Epithelial cell of esophagus (primary cell): ENCODE data around the gene MARCHF4.
A peak's percentile ranks its signal among the peaks of the same experiment; 100 is the strongest.

ENCODE experiments used
- DNase-seq: peaks from one replicate; pipeline ENCODE4 v3.0.0; 2010; ENCODE audit warnings: low read depth
- H3K4me3 ChIP-seq: 2 replicates; pipeline ENCODE4 v1.5.1; 2011; ENCODE audit warnings: mild to moderate bottlenecking, low read length, control low read depth
- TF ChIP-seq, protein P1 (sequence below): IDR thresholded peaks from 2 replicates; pipeline ENCODE4 v1.5.1; 2011; ENCODE audit warnings: low read depth, mild to moderate bottlenecking, low read length, control low read depth, inconsistent platforms; ENCODE audit not compliant: insufficient read depth; ENCODE audit errors: missing control alignments

MARCHF4 gene, protein sequence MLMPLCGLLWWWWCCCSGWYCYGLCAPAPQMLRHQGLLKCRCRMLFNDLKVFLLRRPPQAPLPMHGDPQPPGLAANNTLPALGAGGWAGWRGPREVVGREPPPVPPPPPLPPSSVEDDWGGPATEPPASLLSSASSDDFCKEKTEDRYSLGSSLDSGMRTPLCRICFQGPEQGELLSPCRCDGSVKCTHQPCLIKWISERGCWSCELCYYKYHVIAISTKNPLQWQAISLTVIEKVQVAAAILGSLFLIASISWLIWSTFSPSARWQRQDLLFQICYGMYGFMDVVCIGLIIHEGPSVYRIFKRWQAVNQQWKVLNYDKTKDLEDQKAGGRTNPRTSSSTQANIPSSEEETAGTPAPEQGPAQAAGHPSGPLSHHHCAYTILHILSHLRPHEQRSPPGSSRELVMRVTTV

DNA sequence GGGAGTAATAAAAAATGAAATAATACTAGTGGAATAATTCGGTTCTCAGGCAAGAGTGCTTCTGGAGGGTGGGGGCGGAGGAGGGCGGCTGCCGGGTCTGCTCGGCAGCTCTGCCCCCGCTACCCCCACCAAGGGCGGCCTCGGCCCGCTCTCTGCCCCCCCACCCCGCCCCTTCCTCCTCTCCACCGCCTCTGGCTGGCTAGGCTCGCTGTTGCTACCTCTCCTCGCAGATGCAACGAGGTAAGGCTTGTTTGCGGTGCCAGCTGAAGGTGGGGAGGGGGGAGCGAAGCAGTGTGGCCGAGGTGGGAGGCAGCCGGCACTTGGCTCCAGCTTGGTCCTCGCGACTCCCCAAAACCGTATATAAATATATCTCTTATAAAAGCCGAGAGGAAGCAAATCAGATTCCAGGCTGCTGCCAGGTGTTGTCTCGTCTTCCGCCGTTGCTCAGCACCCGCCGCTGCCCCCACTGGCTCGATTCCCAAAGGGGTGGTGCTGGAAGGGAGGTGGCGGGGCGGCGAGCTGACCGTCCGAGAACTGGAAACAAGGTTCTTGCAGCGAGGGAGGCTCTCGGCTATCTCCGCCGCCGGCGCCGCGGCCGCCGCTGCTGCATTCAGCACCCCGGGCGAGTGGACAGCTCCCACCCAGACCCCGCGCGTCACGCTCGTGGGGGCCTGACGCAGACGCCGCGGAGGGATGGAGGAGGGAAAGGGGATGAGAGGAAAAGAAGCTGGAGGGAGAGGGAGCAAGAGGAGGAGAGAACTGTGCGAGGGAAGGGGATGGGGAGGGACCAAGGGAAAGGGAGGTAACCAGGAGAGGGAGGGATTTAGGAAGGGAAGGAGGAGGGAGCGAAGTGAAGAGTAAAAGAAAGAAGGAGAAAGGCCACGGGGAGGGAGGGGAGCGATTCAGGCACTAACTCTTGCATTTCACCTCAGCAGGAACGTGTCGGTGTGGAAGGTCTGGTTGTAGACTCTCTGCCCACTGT, at the start of gene MARCHF4:
Gene MARCHF4, minus strand, starts transcription at position 763 of the 982 bp plus-strand sequence. CDS start 2,223 bp downstream, outside the sequence.
- peak within 1 kb of the TSS; percentile 26 for H3K4me3 ChIP-seq
- TF ChIP-seq, protein P1, sequence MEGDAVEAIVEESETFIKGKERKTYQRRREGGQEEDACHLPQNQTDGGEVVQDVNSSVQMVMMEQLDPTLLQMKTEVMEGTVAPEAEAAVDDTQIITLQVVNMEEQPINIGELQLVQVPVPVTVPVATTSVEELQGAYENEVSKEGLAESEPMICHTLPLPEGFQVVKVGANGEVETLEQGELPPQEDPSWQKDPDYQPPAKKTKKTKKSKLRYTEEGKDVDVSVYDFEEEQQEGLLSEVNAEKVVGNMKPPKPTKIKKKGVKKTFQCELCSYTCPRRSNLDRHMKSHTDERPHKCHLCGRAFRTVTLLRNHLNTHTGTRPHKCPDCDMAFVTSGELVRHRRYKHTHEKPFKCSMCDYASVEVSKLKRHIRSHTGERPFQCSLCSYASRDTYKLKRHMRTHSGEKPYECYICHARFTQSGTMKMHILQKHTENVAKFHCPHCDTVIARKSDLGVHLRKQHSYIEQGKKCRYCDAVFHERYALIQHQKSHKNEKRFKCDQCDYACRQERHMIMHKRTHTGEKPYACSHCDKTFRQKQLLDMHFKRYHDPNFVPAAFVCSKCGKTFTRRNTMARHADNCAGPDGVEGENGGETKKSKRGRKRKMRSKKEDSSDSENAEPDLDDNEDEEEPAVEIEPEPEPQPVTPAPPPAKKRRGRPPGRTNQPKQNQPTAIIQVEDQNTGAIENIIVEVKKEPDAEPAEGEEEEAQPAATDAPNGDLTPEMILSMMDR = no peak

DNA sequence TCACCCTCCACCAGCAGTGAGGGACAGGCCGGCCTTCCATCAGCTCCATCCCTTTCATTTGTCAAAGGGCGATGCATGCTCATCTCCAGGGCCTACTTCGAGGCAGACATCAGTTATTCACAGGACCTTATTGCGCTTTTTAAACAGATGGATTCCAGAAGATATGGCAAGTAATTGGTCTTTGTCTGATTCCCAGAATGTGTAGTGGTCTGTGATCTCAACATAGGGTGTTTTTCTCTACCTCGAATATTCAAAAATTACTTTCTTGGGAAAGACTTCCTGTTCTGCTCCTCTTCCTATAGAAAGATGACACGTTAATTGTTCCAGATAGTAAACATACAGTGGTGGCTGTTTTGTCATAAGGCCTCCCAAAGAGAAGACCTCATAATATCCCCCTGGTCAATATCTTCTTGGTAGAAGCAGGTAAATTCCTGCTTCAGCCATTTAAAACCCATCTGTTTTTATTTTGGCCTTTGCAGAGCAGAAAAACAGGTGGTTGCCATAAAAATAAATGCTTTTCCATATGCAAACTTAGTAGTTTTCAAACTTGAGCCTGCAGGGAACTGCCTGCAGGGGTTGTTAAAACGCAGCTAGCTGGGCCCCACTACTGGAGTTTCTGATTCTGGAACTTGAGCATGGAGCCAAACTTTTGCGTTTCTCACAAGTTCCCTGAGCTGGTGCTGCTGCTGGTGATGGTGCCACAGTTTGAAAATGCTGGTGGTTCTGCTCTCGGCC, 48.3 kb upstream of the MARCHF4 start:
- DNase-seq = no peak
- TF ChIP-seq, protein P1 = no peak
- no peak overlapping the region for H3K4me3 ChIP-seq

More for the DNA sequence above, at the start of gene MARCHF4:
- DNase-seq = peak; percentile 82

DNA sequence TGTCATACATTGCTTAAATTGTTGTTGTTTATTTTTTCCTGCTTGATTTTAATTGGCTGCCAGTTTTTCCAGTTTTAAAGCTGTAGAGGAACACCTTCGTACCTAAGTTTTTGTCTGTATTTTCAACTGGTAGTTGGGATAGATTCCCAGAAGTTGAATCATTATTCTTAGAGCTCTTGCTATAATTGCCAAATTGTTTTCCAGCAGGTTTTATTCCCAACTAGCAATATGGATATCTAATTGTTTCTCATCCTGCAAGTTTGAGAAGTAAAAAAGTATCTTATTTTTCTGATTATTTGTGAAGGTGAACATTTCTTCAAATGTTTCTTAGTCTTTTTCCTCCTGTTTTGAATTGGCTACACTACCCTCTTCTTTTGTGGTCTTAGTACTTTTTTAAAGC, 46.7 kb upstream of the MARCHF4 start:
- TF ChIP-seq, protein P1 = no peak
- DNase-seq = no peak
- no peak overlapping the region for H3K4me3 ChIP-seq

DNA sequence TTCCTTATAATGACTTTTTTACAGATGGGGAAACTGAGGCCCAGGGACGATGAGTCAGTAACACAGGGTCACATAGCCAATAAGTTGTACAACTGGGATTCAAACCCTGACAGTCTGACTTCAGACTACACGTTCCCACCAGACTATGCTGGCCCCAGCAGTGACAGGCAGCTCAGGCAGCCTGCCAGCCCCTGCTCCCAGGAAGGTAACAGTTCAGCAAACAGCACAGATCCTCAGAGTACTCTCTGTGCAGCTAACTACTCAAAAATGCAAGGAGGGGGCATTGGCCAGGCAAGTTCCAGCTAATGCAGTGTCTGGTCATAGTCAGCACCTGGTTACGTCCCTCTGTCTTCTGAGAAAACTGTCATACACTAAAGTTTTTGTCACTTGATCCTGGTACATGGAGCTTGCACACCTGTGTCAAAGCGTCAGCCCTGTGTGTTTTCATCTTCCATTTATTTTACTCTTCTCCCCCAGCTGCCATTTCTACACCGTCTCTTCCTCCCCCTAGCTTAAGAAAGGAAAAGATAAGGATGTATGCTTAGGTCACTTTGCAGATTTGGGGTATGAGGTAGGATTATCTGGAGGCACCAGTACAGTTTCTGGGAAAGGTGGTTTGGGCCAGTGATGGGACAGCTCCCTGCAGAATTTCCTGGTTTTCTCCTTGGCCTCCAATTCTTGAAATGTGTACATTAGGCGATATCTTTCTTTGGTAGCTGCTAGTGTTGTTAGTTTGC, 44.5 kb upstream of the MARCHF4 start:
- DNase-seq = no peak
- TF ChIP-seq, protein P1 = no peak
- no peak overlapping the region for H3K4me3 ChIP-seq

DNA sequence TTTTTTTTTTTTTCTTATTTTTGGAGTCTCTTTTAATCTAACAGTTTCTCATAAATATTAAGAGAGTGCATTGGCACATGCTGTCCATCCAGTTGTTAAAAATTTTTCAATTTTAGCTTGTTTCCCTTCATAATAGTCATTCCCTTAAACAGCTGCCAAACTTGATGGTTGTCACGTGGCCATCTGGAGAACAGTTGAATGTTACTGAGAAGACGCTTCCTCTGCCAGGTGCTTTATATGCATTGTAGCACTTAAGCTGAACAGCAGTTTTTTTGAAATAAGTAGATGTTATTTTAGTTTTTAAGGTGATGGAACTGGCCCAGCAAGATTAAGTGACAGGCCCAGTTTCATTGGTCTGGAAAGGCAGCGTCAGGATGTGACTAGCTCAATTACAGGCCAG, 43.3 kb upstream of the MARCHF4 start:
- no peak overlapping the region for H3K4me3 ChIP-seq
- TF ChIP-seq, protein P1 = no peak
- no peak for DNase-seq
